Calu3 (cell line): ENCODE results near the gene TIGIT. TPM values are rescaled to one million over a fixed set of nuclear protein-coding genes. Genes with fewer than 3 reads are reported as not detected.

Experiments used
- Bru-seq: library from RNA; stranded (reverse); fragments of 400-500 nt; gene quantifications from one replicate; lab custom pipeline; 2021; lab: Mats Ljungman, UMichigan
- BruChase-seq, 2 experiments: library from RNA; stranded (reverse); fragments of 400-500 nt; gene quantifications; one replicate each; lab custom pipeline; 2021; lab: Mats Ljungman, UMichigan
- BruUV-seq: library from RNA; stranded (reverse); fragments of 400-500 nt; replicated peaks from 2 replicates; lab custom pipeline; 2021; lab: Mats Ljungman, UMichigan
- CTCF ChIA-PET: fragments of 300-600 bp; sonication (Branson Sonifier 250); formaldehyde crosslinking; loops from one replicate; lab custom pipeline; 2022; ENCODE audit warnings: antibody characterized with exemption; lab: Charles Lee
- DNase-seq: peaks from one replicate; pipeline ENCODE4 v3.0.0; 2022
- H3K27ac Mint-ChIP-seq: one replicate; pipeline ENCODE4 v1.8.0; 2022; ENCODE audit warnings: mixed read lengths; ENCODE audit not compliant: unreplicated experiment
- H3K27me3 Mint-ChIP-seq: one replicate; pipeline ENCODE4 v1.8.0; 2022; ENCODE audit warnings: mixed read lengths; ENCODE audit not compliant: unreplicated experiment
- H3K36me3 Mint-ChIP-seq: one replicate; pipeline ENCODE4 v1.8.0; 2022; ENCODE audit warnings: mild to moderate bottlenecking, moderate library complexity, mixed read lengths; ENCODE audit not compliant: insufficient read depth, unreplicated experiment
- H3K4me1 Mint-ChIP-seq: one replicate; pipeline ENCODE4 v1.8.0; 2022; ENCODE audit warnings: mild to moderate bottlenecking, low read depth, mixed read lengths; ENCODE audit not compliant: unreplicated experiment
- H3K4me3 Mint-ChIP-seq: one replicate; pipeline ENCODE4 v1.8.0; 2022; ENCODE audit warnings: mild to moderate bottlenecking, low read depth, moderate library complexity, mixed read lengths; ENCODE audit not compliant: unreplicated experiment
- H3K9me3 Mint-ChIP-seq: one replicate; pipeline ENCODE4 v1.8.0; 2022; ENCODE audit warnings: low read depth, mixed read lengths; ENCODE audit not compliant: unreplicated experiment
- intact Hi-C: fragments of 100-400 bp; cut with micrococcal nuclease; formaldehyde crosslinking; loops from one replicate; pipeline ENCODE4 v1.10.0; 2022; ENCODE audit not compliant: unreplicated experiment
- long read RNA-seq: library from polyadenylated mRNA; stranded (forward); transcript quantifications from one replicate; pipeline ENCODE4 v2.0.0, GENCODE V29; 2022
- total RNA-seq: library from RNA; stranded (reverse); gene quantifications from 2 replicates; pipeline ENCODE4 v1.2.3, GENCODE V29; 2022
- TF ChIP-seq, protein P1 (sequence below): fragments of 200-600 bp; IDR thresholded peaks from one replicate; pipeline ENCODE4 v1.8.0; 2022; ENCODE audit warnings: antibody characterized with exemption; ENCODE audit not compliant: unreplicated experiment

Gene TIGIT
- total RNA-seq: not detected in 2 replicates
- Bru-seq, nascent RNA: not detected
- BruChase-seq, experiment 1, labeled RNA remaining after a 6-hour chase: not detected
- BruChase-seq, experiment 2, labeled RNA remaining after a 2-hour chase: not detected
- long read RNA-seq: 0 reads

DNA sequence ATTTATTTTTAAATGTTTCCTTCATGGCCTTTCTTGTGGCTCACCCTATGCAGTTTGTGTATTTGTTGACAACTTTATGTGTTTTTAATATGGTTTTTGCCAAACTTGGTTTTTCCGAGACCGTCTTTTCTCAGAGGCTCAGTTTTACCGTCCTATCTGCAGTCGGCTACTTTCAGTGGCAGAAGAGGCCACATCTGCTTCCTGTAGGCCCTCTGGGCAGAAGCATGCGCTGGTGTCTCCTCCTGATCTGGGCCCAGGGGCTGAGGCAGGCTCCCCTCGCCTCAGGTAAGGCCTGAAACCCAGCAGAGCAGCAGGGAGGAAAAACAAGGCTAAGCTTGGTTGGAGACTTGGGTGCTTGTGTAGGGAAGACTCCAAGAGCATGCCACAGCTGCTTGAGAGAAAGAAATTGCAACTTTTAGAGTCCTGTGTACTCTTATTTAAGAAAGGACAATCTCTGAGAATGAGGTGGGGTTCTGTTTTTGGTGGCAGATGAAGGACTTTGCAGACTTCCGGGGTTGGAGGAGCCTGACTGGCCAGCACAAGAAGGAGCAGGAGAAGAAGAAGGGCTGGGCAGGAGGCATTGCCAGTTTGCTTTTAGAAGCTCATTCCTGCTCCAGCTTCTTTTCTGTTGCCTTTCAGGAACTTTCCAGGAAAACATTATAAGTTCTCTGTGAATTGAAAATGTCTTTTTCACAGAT lies at the start of gene TIGIT:
Gene TIGIT, plus strand, starts transcription at position 191 of the 698 bp plus-strand sequence. Its CDS starts 34 bp downstream, at position 225.
- Mint-ChIP-seq H3K4me3 (no peak within 1 kb of the TSS), H3K4me1 (no peaks in the 10 kb centered on the region), H3K27me3 (no peaks in the 10 kb centered on the region), H3K27ac (no peak within 1 kb of the TSS), H3K9me3 (no peaks in the 10 kb centered on the region), H3K36me3 (no peaks in the 10 kb centered on the region)
- intact Hi-C loops: loop anchor here (5.0 kb wide), 1 partner anchor 142 kb away; no protein-coding TSS in a partner anchor
- CTCF ChIA-PET: interaction anchor here (0.6 to 1.2 kb wide), 2 partner anchors 12 to 31 kb away, joined by 3 read pairs; no protein-coding TSS in a partner anchor
- TF ChIP-seq, protein P1, sequence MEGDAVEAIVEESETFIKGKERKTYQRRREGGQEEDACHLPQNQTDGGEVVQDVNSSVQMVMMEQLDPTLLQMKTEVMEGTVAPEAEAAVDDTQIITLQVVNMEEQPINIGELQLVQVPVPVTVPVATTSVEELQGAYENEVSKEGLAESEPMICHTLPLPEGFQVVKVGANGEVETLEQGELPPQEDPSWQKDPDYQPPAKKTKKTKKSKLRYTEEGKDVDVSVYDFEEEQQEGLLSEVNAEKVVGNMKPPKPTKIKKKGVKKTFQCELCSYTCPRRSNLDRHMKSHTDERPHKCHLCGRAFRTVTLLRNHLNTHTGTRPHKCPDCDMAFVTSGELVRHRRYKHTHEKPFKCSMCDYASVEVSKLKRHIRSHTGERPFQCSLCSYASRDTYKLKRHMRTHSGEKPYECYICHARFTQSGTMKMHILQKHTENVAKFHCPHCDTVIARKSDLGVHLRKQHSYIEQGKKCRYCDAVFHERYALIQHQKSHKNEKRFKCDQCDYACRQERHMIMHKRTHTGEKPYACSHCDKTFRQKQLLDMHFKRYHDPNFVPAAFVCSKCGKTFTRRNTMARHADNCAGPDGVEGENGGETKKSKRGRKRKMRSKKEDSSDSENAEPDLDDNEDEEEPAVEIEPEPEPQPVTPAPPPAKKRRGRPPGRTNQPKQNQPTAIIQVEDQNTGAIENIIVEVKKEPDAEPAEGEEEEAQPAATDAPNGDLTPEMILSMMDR: no peak
- BruUV-seq: no TSS peak
- DNase-seq: no peak

DNA sequence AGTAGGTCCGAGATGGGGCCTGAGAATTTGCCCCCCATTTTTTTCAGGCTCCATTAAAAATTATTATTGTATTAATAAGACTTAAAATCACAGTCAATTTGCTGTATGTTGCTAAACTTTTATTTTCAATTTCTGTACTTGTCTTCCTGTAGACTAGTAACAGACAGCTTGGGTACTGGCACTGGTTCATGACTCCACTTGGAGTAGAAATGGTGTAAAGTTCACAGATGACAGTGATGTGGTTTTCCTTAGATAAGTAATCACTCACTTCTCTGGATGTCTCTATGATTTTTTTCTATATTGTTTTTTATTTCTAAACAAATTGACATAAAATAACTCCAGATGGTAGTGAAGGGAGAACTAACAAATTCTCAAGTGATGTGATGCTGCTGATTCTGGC lies 40.9 kb upstream of the TIGIT start:
- peaks cover 25% of the 10 kb centered on the region for H3K27me3 Mint-ChIP-seq
- no peaks in the 10 kb centered on the region for H3K36me3 Mint-ChIP-seq
- H3K9me3 Mint-ChIP-seq: peaks cover 5% of the 10 kb centered on the region
- BruUV-seq: no TSS peak
- H3K4me1 Mint-ChIP-seq: no peaks in the 10 kb centered on the region
- H3K27ac Mint-ChIP-seq: no peak overlapping the region
- H3K4me3 Mint-ChIP-seq: no peak overlapping the region
- CTCF ChIA-PET: no interaction called here
- no peak for DNase-seq
- intact Hi-C loops: no loop called here
- TF ChIP-seq, protein P1: no peak

DNA sequence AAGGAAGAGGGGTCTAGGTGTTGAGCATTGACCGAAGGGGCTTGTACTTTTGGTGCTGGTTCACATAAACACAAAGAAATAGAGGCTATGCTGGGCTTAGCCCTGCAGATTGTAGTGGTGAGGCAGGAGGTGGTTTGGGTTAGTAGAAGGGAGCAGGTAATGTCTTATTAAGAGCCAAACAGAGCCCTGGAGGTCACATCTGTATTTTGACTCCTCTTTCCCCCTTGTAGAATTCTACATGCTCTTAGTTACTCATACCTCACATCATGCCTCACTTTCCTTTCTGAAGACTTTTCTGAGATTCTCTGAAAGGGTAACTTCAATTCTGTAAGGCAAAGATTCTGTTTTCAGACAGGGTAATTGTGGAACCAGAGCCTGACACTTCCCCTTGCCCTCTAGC lies 40.3 kb upstream of the TIGIT start:
- no peaks in the 10 kb centered on the region for H3K36me3 Mint-ChIP-seq
- TF ChIP-seq, protein P1: no peak
- BruUV-seq: no TSS peak
- intact Hi-C loops: no loop called here
- peaks cover 5% of the 10 kb centered on the region for H3K9me3 Mint-ChIP-seq
- H3K27me3 Mint-ChIP-seq: peaks cover 24% of the 10 kb centered on the region
- no peak overlapping the region for H3K27ac Mint-ChIP-seq
- no peaks in the 10 kb centered on the region for H3K4me1 Mint-ChIP-seq
- no peak overlapping the region for H3K4me3 Mint-ChIP-seq
- CTCF ChIA-PET: no interaction called here
- no peak for DNase-seq

GRCh38 chr3:114259566-114259965 lies 34.3 kb upstream of the TIGIT start:
- no TSS peak for BruUV-seq
- intact Hi-C loops: no loop called here
- H3K4me1 Mint-ChIP-seq: no peaks in the 10 kb centered on the region
- DNase-seq: no peak
- no peak overlapping the region for H3K27ac Mint-ChIP-seq
- peaks cover 6% of the 10 kb centered on the region for H3K9me3 Mint-ChIP-seq
- TF ChIP-seq, protein P1: no peak
- H3K36me3 Mint-ChIP-seq: no peaks in the 10 kb centered on the region
- peaks cover 27% of the 10 kb centered on the region for H3K27me3 Mint-ChIP-seq
- H3K4me3 Mint-ChIP-seq: no peak overlapping the region
- CTCF ChIA-PET: no interaction called here
